CD4-positive, alpha-beta T cell (primary cell): ENCODE data around the gene RAG1. TPM values are rescaled to one million over a fixed set of nuclear protein-coding genes. Genes with fewer than 3 reads are reported as not detected.

Experiments used
- ATAC-seq: fragments of 200-7000 bp; cut with Tn5 transposase; one replicate; pipeline ENCODE4 v1.10.0; 2022; ENCODE audit warnings: mild to moderate bottlenecking; ENCODE audit not compliant: poor library complexity
- CTCF ChIA-PET: fragments of 350-600 bp; sonication (Branson Sonifier 250); formaldehyde crosslinking; loops from one replicate; lab custom pipeline; 2021; ENCODE audit warnings: antibody characterized with exemption, inconsistent platforms; lab: Charles Lee
- POLR2A ChIA-PET: fragments of 350-600 bp; sonication (Branson Sonifier 250); formaldehyde crosslinking; loops from one replicate; lab custom pipeline; 2021; ENCODE audit warnings: antibody characterized with exemption, inconsistent platforms; lab: Charles Lee
- DNase-seq, 14 experiments: peaks; one replicate each; pipeline ENCODE4 v3.0.0-alpha.2; 2013 to 2020; ENCODE audit warnings: mixed read lengths in 2 of 14
- H3K27ac ChIP-seq, 2 donors: one replicate each; pipeline versions ENCODE4 v1.5.1 to v1.7.0; 2013; ENCODE audit warnings: low read length in 2 of 2, low read depth in 1 of 2, mild to moderate bottlenecking in 1 of 2
- H3K27me3 ChIP-seq, 2 experiments: 1 replicate in 1 of 2; 2 replicates in 1 of 2; pipeline versions ENCODE4 v1.6.1 to v1.7.0; 2013; ENCODE audit warnings: low read length in 2 of 2, control low read depth in 1 of 2, mild to moderate bottlenecking in 1 of 2, moderate library complexity in 1 of 2; ENCODE audit not compliant: insufficient read depth in 2 of 2, control insufficient read depth in 1 of 2
- H3K36me3 ChIP-seq: one replicate; pipeline ENCODE4 v1.6.1; 2013; ENCODE audit warnings: low read length, control low read depth; ENCODE audit not compliant: insufficient read depth
- H3K4me1 ChIP-seq: one replicate; pipeline ENCODE4 v1.6.1; 2013; ENCODE audit warnings: low read length, control low read depth; ENCODE audit not compliant: insufficient read depth
- H3K4me3 ChIP-seq: one replicate; pipeline ENCODE4 v1.5.1; 2013; ENCODE audit warnings: mild to moderate bottlenecking, low read length, moderate library complexity
- H3K9me3 ChIP-seq, 2 experiments: 1 replicate in 1 of 2; 2 replicates in 1 of 2; pipeline versions ENCODE4 v1.6.1 to v1.7.0; 2013; ENCODE audit warnings: low read length in 2 of 2, mild to moderate bottlenecking in 2 of 2, control low read depth in 1 of 2, moderate library complexity in 1 of 2; ENCODE audit not compliant: control insufficient read depth in 1 of 2, insufficient read depth in 1 of 2
- H3K27ac Mint-ChIP-seq: one replicate; pipeline ENCODE4 v1.8.0; 2020; ENCODE audit warnings: mixed read lengths
- H3K27me3 Mint-ChIP-seq: one replicate; pipeline ENCODE4 v1.8.0; 2021; ENCODE audit warnings: mixed read lengths
- H3K36me3 Mint-ChIP-seq: one replicate; pipeline ENCODE4 v1.8.0; 2021; ENCODE audit warnings: low read depth, mixed read lengths
- H3K4me1 Mint-ChIP-seq: one replicate; pipeline ENCODE4 v1.8.0; 2021; ENCODE audit warnings: low read depth, mixed read lengths
- H3K4me3 Mint-ChIP-seq: one replicate; pipeline ENCODE4 v1.8.0; 2020; ENCODE audit warnings: mild to moderate bottlenecking, mixed read lengths
- H3K9me3 Mint-ChIP-seq: one replicate; pipeline ENCODE4 v1.8.0; 2020; ENCODE audit warnings: mixed read lengths
- CTCF ChIP-seq: fragments of 200-600 bp; IDR thresholded peaks from one replicate; pipeline ENCODE4 v1.8.0; 2022; ENCODE audit warnings: antibody characterized with exemption, mild to moderate bottlenecking
- intact Hi-C, 2 experiments: fragments of 100-400 bp; cut with DNase I in 1 of 2; cut with micrococcal nuclease in 1 of 2; formaldehyde crosslinking; loops; one replicate each; pipeline versions ENCODE4 v1.15.1 to v1.9.0; 2023 to 2025; cut with DNase I, micrococcal nuclease
- total RNA-seq, 174 experiments: library from RNA in 2 of 174; stranded (reverse) in 2 of 174; gene quantifications; one replicate each; pipeline ENCODE4 v1.2.3 and lab custom pipeline; 2021 to 2026

RAG1 gene
- total RNA-seq, 2 experiments from 2014 or later, result 0.22 TPM; not detected in 1

DNA sequence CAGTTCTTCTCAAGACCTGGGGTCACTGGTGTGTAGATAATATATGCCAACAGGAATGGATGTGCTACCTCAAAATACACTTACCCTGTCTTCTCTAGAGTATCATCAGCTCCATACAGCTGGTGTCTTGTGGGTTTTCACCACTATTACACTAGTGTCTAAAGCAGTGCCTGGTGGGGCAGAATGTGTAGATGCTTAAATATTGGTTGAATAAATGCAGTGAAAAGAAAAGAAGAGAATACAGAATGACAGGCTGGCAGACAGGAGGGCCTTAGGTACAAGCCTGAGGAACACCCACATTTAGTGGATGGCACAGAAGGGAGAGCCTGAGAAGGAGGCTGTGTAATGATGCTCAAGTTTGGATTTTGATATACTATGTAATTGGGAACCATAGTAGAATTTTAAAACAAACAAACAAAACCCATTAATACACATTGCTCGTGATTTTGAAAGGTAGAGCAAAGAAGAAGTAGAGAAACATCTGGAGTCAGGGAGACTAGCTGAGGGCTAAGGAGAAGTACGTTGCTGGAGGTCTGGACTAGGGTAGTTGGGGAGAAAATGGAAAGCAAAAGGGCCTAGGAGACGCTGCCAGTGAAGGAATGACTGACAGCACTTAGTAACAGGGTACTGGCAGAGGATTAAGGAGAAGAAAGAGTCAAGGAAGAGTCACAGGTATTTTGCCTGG lies 50.7 kb downstream of the RAG1 start:
- no peaks in the 10 kb centered on the region for H3K27me3 Mint-ChIP-seq
- H3K27ac ChIP-seq, result no peak overlapping the region
- intact Hi-C loops, result no loop called here
- H3K4me3 ChIP-seq, result no peak overlapping the region
- no peaks in the 10 kb centered on the region for H3K36me3 ChIP-seq
- H3K9me3 Mint-ChIP-seq, result no peaks in the 10 kb centered on the region
- no peaks in the 10 kb centered on the region for H3K27me3 ChIP-seq
- no peaks in the 10 kb centered on the region for H3K4me1 Mint-ChIP-seq
- H3K27ac Mint-ChIP-seq, result no peak overlapping the region
- no peaks in the 10 kb centered on the region for H3K4me1 ChIP-seq
- no peak overlapping the region for H3K4me3 Mint-ChIP-seq
- POLR2A ChIA-PET, result interaction anchor here (1.0 kb wide), 1 partner anchor 10 kb away, joined by 3 read pairs; no protein-coding TSS in a partner anchor
- ATAC-seq (no peak), DNase-seq (no peak)
- TF ChIP-seq CTCF, result no peak
- no peaks in the 10 kb centered on the region for H3K36me3 Mint-ChIP-seq
- no peaks in the 10 kb centered on the region for H3K9me3 ChIP-seq
- CTCF ChIA-PET, result no interaction called here

GRCh38 chr11:36619502-36619901 lies 51.7 kb downstream of the RAG1 start:
- no peaks in the 10 kb centered on the region for H3K36me3 ChIP-seq
- Mint-ChIP-seq H3K4me1 (no peaks in the 10 kb centered on the region), H3K36me3 (no peaks in the 10 kb centered on the region), H3K27me3 (peaks cover 3% of the 10 kb centered on the region), H3K27ac (no peak overlapping the region), H3K4me3 (no peak overlapping the region), H3K9me3 (no peaks in the 10 kb centered on the region)
- intact Hi-C loops, result no loop called here
- no peaks in the 10 kb centered on the region for H3K4me1 ChIP-seq
- ChIA-PET POLR2A (interaction anchor here (1.0 kb wide), 1 partner anchor 11 kb away, joined by 3 read pairs; no protein-coding TSS in a partner anchor), CTCF (no interaction called here)
- DNase-seq (no peak), ATAC-seq (no peak)
- no peak overlapping the region for H3K4me3 ChIP-seq
- H3K9me3 ChIP-seq, result no peaks in the 10 kb centered on the region
- no peak overlapping the region for H3K27ac ChIP-seq
- H3K27me3 ChIP-seq, result no peaks in the 10 kb centered on the region
- no peak for TF ChIP-seq CTCF

- no peaks in the 10 kb centered on the region for H3K4me1 ChIP-seq
- no peak for TF ChIP-seq CTCF
- POLR2A ChIA-PET, result no interaction called here
- DNase-seq (no peak), ATAC-seq (no peak)
- Mint-ChIP-seq H3K27me3 (peaks cover 5% of the 10 kb centered on the region), H3K4me1 (no peaks in the 10 kb centered on the region), H3K4me3 (no peak overlapping the region), H3K27ac (no peak overlapping the region), H3K36me3 (no peaks in the 10 kb centered on the region), H3K9me3 (no peaks in the 10 kb centered on the region)
- H3K4me3 ChIP-seq, result no peak overlapping the region
- CTCF ChIA-PET, result no interaction called here
- H3K36me3 ChIP-seq, result no peaks in the 10 kb centered on the region
- intact Hi-C loops, result no loop called here
- no peak overlapping the region for H3K27ac ChIP-seq
- no peaks in the 10 kb centered on the region for H3K27me3 ChIP-seq
- no peaks in the 10 kb centered on the region for H3K9me3 ChIP-seq
Measured at GRCh38 chr11:36620246-36620645, 52.4 kb downstream of the RAG1 start.
